ENCODE data around the gene LIMS1.

LIMS1 gene

GRCh38 chr2:108577099-108577498 lies 42.8 kb downstream of the LIMS1 start:
- Mint-ChIP-seq H3K9me3 (no peaks in the 10 kb centered on the region), H3K4me1 (peaks cover 24% of the 10 kb centered on the region), H3K27me3 (no peaks in the 10 kb centered on the region), H3K36me3 (ENCODE audit: insufficient read depth) (peaks cover 2% of the 10 kb centered on the region), H3K27ac (ENCODE audit: low read depth) (no peak overlapping the region), H3K4me3 (no peak overlapping the region)
- ATAC-seq (replicated peaks; ENCODE audit: extremely low read depth, poor library complexity, severe bottlenecking) (no peak), DNase-seq (ENCODE audit: low spot score in 2 of 2) (no peak)

DNA sequence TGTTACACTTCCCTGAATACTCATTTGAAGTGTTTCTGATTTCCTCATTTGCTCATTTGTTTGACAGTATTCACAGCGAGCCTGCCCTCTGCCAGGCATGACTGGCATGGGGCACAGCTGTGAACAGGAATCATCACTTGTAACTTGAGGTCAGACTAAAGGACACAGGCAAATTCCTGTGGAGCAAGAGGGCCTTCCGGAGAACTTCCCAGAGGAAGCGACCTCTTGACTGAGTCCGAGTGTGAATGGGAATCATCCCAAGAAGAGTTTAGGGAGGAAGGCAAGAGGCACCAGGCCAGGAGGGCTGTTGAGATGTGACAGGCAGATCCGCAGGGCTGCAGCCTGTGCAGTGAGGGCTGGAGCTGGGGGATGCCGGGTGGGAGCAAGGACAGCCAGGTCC lies 45.4 kb downstream of the LIMS1 start:
- ATAC-seq (replicated peaks; ENCODE audit: extremely low read depth, poor library complexity, severe bottlenecking) = no peak
- Mint-ChIP-seq H3K27ac (ENCODE audit: low read depth) (no peak overlapping the region), H3K27me3 (no peaks in the 10 kb centered on the region), H3K4me3 (no peak overlapping the region), H3K9me3 (no peaks in the 10 kb centered on the region), H3K36me3 (ENCODE audit: insufficient read depth) (peaks cover 2% of the 10 kb centered on the region), H3K4me1 (peaks cover 32% of the 10 kb centered on the region)
- no peak for DNase-seq (ENCODE audit: low spot score in 2 of 2)

- DNase-seq (ENCODE audit: low spot score in 2 of 2) (no peak), ATAC-seq (replicated peaks; ENCODE audit: extremely low read depth, poor library complexity, severe bottlenecking) (no peak)
- Mint-ChIP-seq H3K27ac (ENCODE audit: low read depth) (no peak overlapping the region), H3K4me1 (peaks cover 29% of the 10 kb centered on the region), H3K36me3 (ENCODE audit: insufficient read depth) (peaks cover 2% of the 10 kb centered on the region), H3K4me3 (no peak overlapping the region), H3K9me3 (no peaks in the 10 kb centered on the region), H3K27me3 (no peaks in the 10 kb centered on the region)
Measured at GRCh38 chr2:108580050-108580449, 45.8 kb downstream of the LIMS1 start.

DNA sequence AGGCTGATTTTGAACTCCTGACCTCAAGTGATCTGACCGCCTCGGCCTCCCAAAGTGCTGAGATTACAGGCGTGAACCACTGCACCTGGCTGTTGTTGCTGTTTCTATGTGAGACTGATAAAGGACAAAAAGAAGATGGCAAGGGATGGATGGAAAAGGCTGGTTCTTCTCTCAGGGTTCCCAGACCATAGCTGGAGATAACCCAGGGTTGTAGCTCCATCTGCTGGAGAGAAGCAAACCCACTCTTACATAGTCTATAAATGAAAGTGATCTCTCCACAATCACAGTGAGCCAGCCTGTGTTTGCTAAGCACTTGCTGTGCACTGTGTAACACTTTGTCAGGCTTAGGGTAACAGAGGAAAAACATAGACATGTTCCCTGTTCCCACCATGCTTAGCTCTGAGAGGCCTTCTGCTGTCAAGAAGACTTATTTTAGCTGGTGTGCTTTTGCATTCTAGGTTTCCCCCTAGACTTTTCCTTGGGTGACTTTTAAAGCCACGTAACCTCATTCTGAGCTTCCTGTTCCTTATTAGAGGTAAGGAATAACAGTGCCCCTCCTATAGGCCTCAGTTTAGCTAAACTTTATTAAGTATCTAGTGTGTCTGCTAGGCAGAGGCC lies 49.7 kb downstream of the LIMS1 start:
- H3K36me3 Mint-ChIP-seq (ENCODE audit: insufficient read depth) = no peaks in the 10 kb centered on the region

DNA sequence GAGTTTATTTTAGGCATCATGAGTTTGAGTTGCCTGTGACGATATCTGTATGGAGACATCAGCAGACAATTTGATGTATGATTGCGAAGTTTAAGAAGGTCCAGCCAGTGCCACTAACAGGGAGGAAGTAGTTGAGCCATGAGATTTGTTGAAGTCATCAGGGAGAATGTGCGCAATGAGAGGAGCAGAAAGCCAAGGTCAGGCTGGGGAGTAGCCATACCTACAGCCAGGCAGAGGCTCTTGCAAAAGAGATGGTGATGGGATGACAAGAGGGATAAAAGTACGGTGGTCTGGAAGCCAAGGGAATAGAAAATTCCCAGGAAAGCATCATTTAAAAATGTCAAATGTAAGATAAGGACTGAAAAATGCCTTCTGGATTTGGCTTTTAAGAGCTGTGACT lies 51.2 kb downstream of the LIMS1 start:
- no peak for DNase-seq (ENCODE audit: low spot score in 2 of 2)
- no peak for ATAC-seq (replicated peaks; ENCODE audit: extremely low read depth, poor library complexity, severe bottlenecking)
- no peaks in the 10 kb centered on the region for H3K9me3 Mint-ChIP-seq
- H3K4me1 Mint-ChIP-seq = peaks cover 25% of the 10 kb centered on the region
- H3K36me3 Mint-ChIP-seq (ENCODE audit: insufficient read depth) = no peaks in the 10 kb centered on the region
- no peaks in the 10 kb centered on the region for H3K27me3 Mint-ChIP-seq
- no peak overlapping the region for H3K27ac Mint-ChIP-seq (ENCODE audit: low read depth)
- H3K4me3 Mint-ChIP-seq = no peak overlapping the region

More for the DNA sequence above, 49.7 kb downstream of the LIMS1 start:
- peak; percentile 21 to 34 for DNase-seq (ENCODE audit: low spot score in 2 of 2)
- H3K27me3 Mint-ChIP-seq = no peaks in the 10 kb centered on the region
- ATAC-seq (replicated peaks; ENCODE audit: extremely low read depth, poor library complexity, severe bottlenecking) = peak; percentile 74
- peaks cover 29% of the 10 kb centered on the region for H3K4me1 Mint-ChIP-seq
- H3K4me3 Mint-ChIP-seq = no peak overlapping the region
- no peak overlapping the region for H3K27ac Mint-ChIP-seq (ENCODE audit: low read depth)
- H3K9me3 Mint-ChIP-seq = no peaks in the 10 kb centered on the region

- Mint-ChIP-seq H3K27me3 (no peaks in the 10 kb centered on the region), H3K4me1 (peaks cover 23% of the 10 kb centered on the region), H3K27ac (ENCODE audit: low read depth) (no peak overlapping the region), H3K9me3 (no peaks in the 10 kb centered on the region), H3K4me3 (no peak overlapping the region), H3K36me3 (ENCODE audit: insufficient read depth) (no peaks in the 10 kb centered on the region)
- DNase-seq (ENCODE audit: low spot score in 2 of 2) (no peak), ATAC-seq (replicated peaks; ENCODE audit: extremely low read depth, poor library complexity, severe bottlenecking) (no peak)
Measured at GRCh38 chr2:108586116-108586515, 51.8 kb downstream of the LIMS1 start.

GRCh38 chr2:108586631-108587030 lies 52.4 kb downstream of the LIMS1 start:
- Mint-ChIP-seq H3K36me3 (ENCODE audit: insufficient read depth) (no peaks in the 10 kb centered on the region), H3K4me1 (peaks cover 23% of the 10 kb centered on the region), H3K27me3 (no peaks in the 10 kb centered on the region), H3K9me3 (no peaks in the 10 kb centered on the region), H3K4me3 (no peak overlapping the region), H3K27ac (ENCODE audit: low read depth) (no peak overlapping the region)
- DNase-seq (ENCODE audit: low spot score in 2 of 2) (no peak), ATAC-seq (replicated peaks; ENCODE audit: extremely low read depth, poor library complexity, severe bottlenecking) (no peak)

DNA sequence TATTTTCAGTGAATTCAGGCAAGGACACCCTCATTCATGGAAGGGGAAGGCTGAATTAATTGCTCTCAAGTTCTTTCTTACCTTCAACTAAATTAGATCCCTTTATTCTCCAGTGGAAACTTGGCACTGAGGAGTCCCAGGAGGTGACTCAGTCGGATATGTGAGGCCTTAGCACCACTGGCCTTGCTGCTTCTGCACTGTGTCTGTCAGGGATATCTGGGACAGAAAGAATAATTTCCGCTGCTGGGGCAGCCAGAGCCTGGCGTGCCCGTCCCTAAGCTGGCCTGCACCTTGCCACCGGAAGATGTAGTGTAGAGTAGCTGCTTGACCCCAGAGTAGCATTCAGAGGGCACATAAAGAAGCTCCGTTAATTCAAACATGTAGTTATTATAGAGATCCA lies 53.4 kb downstream of the LIMS1 start:
- no peak for DNase-seq (ENCODE audit: low spot score in 2 of 2)
- no peak overlapping the region for H3K27ac Mint-ChIP-seq (ENCODE audit: low read depth)
- H3K4me1 Mint-ChIP-seq = peaks cover 23% of the 10 kb centered on the region

GRCh38 chr2:108588070-108588668 lies 53.9 kb downstream of the LIMS1 start:
- Mint-ChIP-seq H3K27ac (ENCODE audit: low read depth) (no peak overlapping the region), H3K4me1 (peaks cover 23% of the 10 kb centered on the region), H3K36me3 (ENCODE audit: insufficient read depth) (no peaks in the 10 kb centered on the region), H3K4me3 (peak overlapping the region; percentile 13), H3K9me3 (no peaks in the 10 kb centered on the region), H3K27me3 (no peaks in the 10 kb centered on the region)
- DNase-seq (ENCODE audit: low spot score in 2 of 2) (no peak), ATAC-seq (replicated peaks; ENCODE audit: extremely low read depth, poor library complexity, severe bottlenecking) (peak; percentile 34)

More for the DNA sequence above, 53.4 kb downstream of the LIMS1 start:
- H3K27me3 Mint-ChIP-seq = no peaks in the 10 kb centered on the region
- H3K4me3 Mint-ChIP-seq = no peak overlapping the region
- no peak for ATAC-seq (replicated peaks; ENCODE audit: extremely low read depth, poor library complexity, severe bottlenecking)
- no peaks in the 10 kb centered on the region for H3K36me3 Mint-ChIP-seq (ENCODE audit: insufficient read depth)
- no peaks in the 10 kb centered on the region for H3K9me3 Mint-ChIP-seq

DNA sequence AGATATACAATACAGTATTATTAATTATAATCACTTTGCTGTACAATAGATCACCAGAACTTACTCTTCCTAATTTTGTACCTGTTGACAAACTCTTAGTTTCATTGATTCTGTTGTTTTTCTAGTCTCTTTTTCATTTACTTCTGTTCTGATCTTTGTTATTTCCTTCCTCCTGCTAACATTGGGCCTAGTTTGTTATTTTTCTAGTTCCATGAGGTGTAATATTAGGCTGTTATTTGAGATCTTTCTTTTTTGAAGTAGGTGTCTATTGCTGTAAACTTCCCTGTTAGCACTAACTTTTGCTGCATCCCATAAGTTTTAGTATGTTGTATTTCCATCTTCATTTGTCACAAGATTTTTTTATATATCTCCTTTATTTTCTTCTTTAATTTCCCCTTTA lies 55.1 kb downstream of the LIMS1 start:
- Mint-ChIP-seq H3K4me1 (peaks cover 25% of the 10 kb centered on the region), H3K36me3 (ENCODE audit: insufficient read depth) (no peaks in the 10 kb centered on the region), H3K27me3 (no peaks in the 10 kb centered on the region), H3K27ac (ENCODE audit: low read depth) (peak overlapping the region; percentile 32), H3K9me3 (no peaks in the 10 kb centered on the region), H3K4me3 (no peak overlapping the region)
- ATAC-seq (replicated peaks; ENCODE audit: extremely low read depth, poor library complexity, severe bottlenecking) (no peak), DNase-seq (ENCODE audit: low spot score in 2 of 2) (no peak)

- Mint-ChIP-seq H3K4me1 (peaks cover 25% of the 10 kb centered on the region), H3K4me3 (no peak overlapping the region), H3K27ac (ENCODE audit: low read depth) (peak overlapping the region; percentile 32), H3K9me3 (no peaks in the 10 kb centered on the region), H3K36me3 (ENCODE audit: insufficient read depth) (no peaks in the 10 kb centered on the region), H3K27me3 (no peaks in the 10 kb centered on the region)
- DNase-seq (ENCODE audit: low spot score in 2 of 2) (no peak), ATAC-seq (replicated peaks; ENCODE audit: extremely low read depth, poor library complexity, severe bottlenecking) (no peak)
Measured at GRCh38 chr2:108589781-108590180, 55.5 kb downstream of the LIMS1 start.

DNA sequence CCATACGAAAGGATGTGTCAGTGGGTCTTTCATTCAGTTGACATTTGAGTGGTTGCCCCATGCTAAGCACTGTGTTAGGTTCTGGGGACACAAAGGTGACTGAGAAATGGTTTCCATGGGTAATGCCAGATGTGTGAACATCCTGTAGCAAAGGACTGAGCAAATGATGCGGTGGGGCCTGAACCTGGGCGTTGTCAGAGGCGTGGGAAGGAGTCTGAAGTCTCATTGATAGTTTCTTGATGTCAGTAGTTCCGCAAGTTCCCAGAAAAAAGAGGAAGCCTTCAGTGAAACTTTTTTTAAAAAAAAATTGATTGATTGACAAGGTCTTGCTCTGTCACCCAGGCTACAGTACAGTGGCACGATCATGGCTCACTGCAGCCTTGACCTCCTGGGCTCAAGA lies 56.9 kb downstream of the LIMS1 start:
- Mint-ChIP-seq H3K9me3 (no peaks in the 10 kb centered on the region), H3K36me3 (ENCODE audit: insufficient read depth) (no peaks in the 10 kb centered on the region), H3K4me3 (no peak overlapping the region), H3K27me3 (no peaks in the 10 kb centered on the region), H3K4me1 (peaks cover 35% of the 10 kb centered on the region), H3K27ac (ENCODE audit: low read depth) (no peak overlapping the region)
- ATAC-seq (replicated peaks; ENCODE audit: extremely low read depth, poor library complexity, severe bottlenecking) (no peak), DNase-seq (ENCODE audit: low spot score in 2 of 2) (no peak)

GRCh38 chr2:108593547-108594098 lies 59.4 kb downstream of the LIMS1 start:
- DNase-seq (ENCODE audit: low spot score in 2 of 2) = no peak
- H3K4me1 Mint-ChIP-seq = peaks cover 26% of the 10 kb centered on the region

More at GRCh38 chr2:108593547-108594098, 59.4 kb downstream of the LIMS1 start:
- peak; percentile 30 for ATAC-seq (replicated peaks; ENCODE audit: extremely low read depth, poor library complexity, severe bottlenecking)
- no peak overlapping the region for H3K4me3 Mint-ChIP-seq
- H3K36me3 Mint-ChIP-seq (ENCODE audit: insufficient read depth) = no peaks in the 10 kb centered on the region
- H3K9me3 Mint-ChIP-seq = no peaks in the 10 kb centered on the region
- H3K27ac Mint-ChIP-seq (ENCODE audit: low read depth) = peak overlapping the region; percentile 60
- no peaks in the 10 kb centered on the region for H3K27me3 Mint-ChIP-seq

Data from central memory CD8-positive, alpha-beta T cell (primary cell).